Bronchial epithelial cell (primary cell): Measurements from ENCODE around the gene MAST4. TPM values are rescaled to one million over a fixed set of nuclear protein-coding genes. Genes with fewer than 3 reads are reported as not detected.
A peak's percentile ranks its signal among the peaks of the same experiment; 100 is the strongest.

Source experiments
- DNase-seq: peaks from one replicate; pipeline ENCODE4 v3.0.0-alpha.2; 2010; ENCODE audit warnings: low read depth
- FAIRE-seq: peaks from 2 replicates; lab custom pipeline; 2011; peaks lifted over from hg19 to GRCh38; lab: Jason Lieb, UNC
- H3K27me3 ChIP-seq: 2 replicates; pipeline ENCODE4 v1.5.1; 2011; ENCODE audit warnings: low read length; ENCODE audit not compliant: control insufficient read depth, insufficient read depth
- H3K36me3 ChIP-seq: 2 replicates; pipeline ENCODE4 v1.5.1; 2011; ENCODE audit warnings: low read length; ENCODE audit not compliant: control insufficient read depth, insufficient read depth
- H3K4me3 ChIP-seq: 2 replicates; pipeline ENCODE4 v1.5.1; 2011; ENCODE audit warnings: mild to moderate bottlenecking, low read depth, low read length, control low read depth
- CTCF ChIP-seq: IDR thresholded peaks from 2 replicates; pipeline ENCODE4 v1.5.1; 2011; ENCODE audit warnings: mild to moderate bottlenecking, moderate library complexity, low read length, control low read depth, inconsistent platforms; ENCODE audit not compliant: insufficient read depth, severe bottlenecking
- total RNA-seq: library from RNA; depleted of rRNA; stranded (reverse); fragments of >200 nt; gene quantifications from 2 replicates; pipeline ENCODE4 v1.2.1, GENCODE V29; 2014

The MAST4 gene
- total RNA-seq, 1 donor from 2014 or later, result 10.3 TPM

DNA sequence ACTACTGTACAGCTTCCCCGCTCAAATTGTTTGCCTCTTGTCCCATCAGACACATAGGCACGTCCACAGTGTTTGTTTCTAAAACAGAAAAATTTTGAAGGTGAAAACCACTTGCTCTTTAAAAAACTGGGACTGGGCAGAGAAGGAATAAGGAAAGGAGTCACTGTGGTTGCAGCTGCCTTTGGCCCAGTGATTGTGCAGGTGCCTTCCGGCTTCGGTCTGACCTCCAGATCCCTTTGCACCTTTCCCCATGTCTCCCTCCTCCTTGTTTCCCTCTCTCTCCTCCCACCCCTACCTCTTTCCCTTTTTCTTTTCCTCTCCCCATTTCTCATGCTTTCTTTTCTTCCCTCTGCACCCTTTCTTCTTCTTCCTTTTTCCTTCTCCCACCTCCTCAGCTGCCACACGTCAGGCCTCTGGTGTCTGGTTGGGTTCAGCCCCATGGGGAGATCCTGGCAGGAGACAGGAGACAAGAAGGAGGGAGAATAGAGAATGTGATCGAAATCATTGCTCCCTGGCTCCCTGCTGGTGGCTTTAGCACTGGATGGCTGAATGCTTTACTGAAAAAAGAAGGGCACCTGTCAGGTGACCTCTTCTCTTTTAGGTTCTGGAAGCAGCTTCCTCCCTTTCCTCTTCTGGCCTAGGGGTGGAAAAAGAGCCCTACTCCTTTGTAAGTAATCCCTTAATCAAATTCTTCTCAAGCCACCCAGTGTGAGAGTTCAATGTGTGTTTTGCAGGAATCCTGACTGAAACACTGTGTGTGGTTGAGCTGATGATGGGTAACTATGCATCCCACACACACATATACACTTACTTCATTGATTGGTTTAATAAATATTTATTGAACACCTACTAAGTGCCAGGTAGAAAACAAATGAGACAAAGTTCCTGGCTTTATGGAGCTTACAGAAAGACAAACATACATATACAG lies 267.3 kb downstream of the MAST4 start:
- TF ChIP-seq CTCF, result no peak

GRCh38 chr5:66864240-66864884 lies 268.2 kb downstream of the MAST4 start:
- H3K27me3 ChIP-seq, result no peaks in the 10 kb centered on the region
- no peaks in the 10 kb centered on the region for H3K36me3 ChIP-seq
- H3K4me3 ChIP-seq, result no peak overlapping the region
- peak; percentile 48 for TF ChIP-seq CTCF
- FAIRE-seq, result peak; percentile 68
- peak; percentile 50 for DNase-seq

More for the DNA sequence above, 267.3 kb downstream of the MAST4 start:
- H3K36me3 ChIP-seq, result no peaks in the 10 kb centered on the region
- no peak for DNase-seq
- no peak overlapping the region for H3K4me3 ChIP-seq
- H3K27me3 ChIP-seq, result no peaks in the 10 kb centered on the region
- no peak for FAIRE-seq

DNA sequence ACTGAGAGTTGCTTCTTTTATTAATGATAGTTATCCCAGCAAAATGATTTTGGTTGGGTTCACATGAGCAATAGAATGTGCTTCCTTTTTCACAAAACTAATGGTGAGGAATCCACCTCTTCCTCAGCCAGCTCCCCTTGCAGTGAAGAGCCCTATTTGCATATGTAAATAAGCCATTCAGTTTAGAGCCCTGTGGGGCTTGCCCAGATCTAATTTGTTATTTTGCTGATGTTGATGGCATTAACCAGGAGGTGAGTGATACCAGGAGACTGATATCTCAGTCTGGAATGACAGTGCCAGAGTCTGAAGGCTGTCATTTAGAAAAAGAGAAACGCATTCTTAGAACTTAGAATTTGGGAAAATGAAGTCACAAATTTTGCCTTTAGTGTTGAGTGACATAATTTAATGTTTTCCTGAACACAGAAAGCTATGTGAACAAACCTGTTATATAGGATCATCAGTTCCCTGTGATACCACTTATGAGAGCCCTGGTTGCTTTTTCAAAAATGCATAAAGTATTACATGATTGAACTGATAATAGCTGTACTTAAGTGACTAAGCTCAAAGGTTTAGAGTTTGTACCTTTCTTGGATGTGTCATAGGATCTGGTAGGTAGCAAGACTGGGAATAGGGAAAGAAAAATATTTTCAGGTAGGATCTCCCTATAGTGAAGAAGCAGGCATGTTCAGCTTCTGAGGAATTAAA lies 271.6 kb downstream of the MAST4 start:
- TF ChIP-seq CTCF, result no peak
- no peak for FAIRE-seq
- DNase-seq, result no peak

GRCh38 chr5:66869347-66869746 lies 273.2 kb downstream of the MAST4 start:
- DNase-seq (no peak), FAIRE-seq (no peak)
- no peak for TF ChIP-seq CTCF
- H3K36me3 ChIP-seq, result no peaks in the 10 kb centered on the region
- H3K4me3 ChIP-seq, result no peak overlapping the region
- H3K27me3 ChIP-seq, result no peaks in the 10 kb centered on the region

More for the DNA sequence above, 271.6 kb downstream of the MAST4 start:
- H3K36me3 ChIP-seq, result no peaks in the 10 kb centered on the region
- H3K27me3 ChIP-seq, result no peaks in the 10 kb centered on the region
- H3K4me3 ChIP-seq, result no peak overlapping the region

- FAIRE-seq (no peak), DNase-seq (no peak)
- no peak for TF ChIP-seq CTCF
Observed at GRCh38 chr5:66870708-66871107, 274.5 kb downstream of the MAST4 start.

More at GRCh38 chr5:66870708-66871107, 274.5 kb downstream of the MAST4 start:
- H3K36me3 ChIP-seq, result no peaks in the 10 kb centered on the region
- H3K27me3 ChIP-seq, result no peaks in the 10 kb centered on the region
- H3K4me3 ChIP-seq, result no peak overlapping the region
